ENCODE data around the gene CAPN2. TPM values are rescaled to one million over a fixed set of nuclear protein-coding genes. Genes with fewer than 3 reads are reported as not detected.
"Not testable (repeated sequence)": the region's sequence is repeated elsewhere in the genome, so short reads cannot be mapped to it uniquely, and the experiment has no call there.

CAPN2 gene
- total RNA-seq, 1 donor from 2014 or later = 271 TPM

DNA sequence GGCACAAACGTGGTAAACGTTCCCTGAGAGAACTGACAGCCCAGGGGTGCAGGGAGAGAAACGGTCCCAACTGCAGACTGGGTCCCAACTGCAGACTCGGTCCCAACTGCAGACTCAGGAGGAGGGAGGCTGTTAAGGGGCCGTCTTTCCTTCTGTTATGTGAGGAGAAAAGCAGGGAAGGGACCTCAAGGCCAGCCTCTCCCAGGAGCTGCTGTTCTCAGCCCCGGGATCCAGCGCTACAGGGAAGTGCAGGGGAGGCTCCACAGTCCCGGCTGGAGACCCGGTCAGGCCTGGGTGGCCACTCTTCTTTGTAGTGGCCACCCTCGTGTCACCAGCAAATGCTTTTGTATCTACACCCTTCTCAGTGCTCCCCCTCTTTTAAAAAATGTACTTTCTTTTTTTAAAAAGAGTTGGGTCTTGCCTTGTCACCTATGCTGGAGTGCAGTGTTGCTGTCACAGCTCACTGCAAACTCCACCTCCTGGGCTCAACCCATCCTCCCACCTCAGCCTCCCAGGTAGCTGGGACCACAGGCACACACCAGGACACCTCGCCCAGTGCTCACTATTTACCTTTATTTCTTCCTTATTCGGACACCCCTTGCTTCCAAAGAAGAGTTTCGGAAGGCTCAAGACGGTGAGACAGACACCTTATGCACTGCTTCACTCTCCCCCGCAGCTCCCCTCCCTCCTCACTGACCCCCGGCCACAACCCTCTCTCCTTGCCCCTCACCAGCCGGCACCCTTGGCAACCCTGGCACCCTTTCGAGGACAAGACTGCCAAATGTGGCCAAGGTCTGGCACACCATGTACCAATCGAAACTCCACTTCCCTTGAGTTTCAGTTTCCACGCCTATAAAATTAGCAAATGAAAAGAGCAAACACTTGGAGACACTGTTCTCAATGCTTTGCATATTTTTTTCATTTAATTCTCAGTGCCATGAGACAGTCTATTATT is 21.8 kb downstream of the CAPN2 start:
- DNase-seq (ENCODE audit: extremely low spot score, unreplicated experiment) = no peak
- H3K4me1 Mint-ChIP-seq (ENCODE audit: unreplicated experiment) = peaks cover 89% of the 10 kb centered on the region
- TF ChIP-seq, protein P1, sequence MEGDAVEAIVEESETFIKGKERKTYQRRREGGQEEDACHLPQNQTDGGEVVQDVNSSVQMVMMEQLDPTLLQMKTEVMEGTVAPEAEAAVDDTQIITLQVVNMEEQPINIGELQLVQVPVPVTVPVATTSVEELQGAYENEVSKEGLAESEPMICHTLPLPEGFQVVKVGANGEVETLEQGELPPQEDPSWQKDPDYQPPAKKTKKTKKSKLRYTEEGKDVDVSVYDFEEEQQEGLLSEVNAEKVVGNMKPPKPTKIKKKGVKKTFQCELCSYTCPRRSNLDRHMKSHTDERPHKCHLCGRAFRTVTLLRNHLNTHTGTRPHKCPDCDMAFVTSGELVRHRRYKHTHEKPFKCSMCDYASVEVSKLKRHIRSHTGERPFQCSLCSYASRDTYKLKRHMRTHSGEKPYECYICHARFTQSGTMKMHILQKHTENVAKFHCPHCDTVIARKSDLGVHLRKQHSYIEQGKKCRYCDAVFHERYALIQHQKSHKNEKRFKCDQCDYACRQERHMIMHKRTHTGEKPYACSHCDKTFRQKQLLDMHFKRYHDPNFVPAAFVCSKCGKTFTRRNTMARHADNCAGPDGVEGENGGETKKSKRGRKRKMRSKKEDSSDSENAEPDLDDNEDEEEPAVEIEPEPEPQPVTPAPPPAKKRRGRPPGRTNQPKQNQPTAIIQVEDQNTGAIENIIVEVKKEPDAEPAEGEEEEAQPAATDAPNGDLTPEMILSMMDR (IDR thresholded peaks at IDR 0.05) = no peak
- H3K27me3 Mint-ChIP-seq (ENCODE audit: unreplicated experiment) = no peaks in the 10 kb centered on the region
- H3K36me3 Mint-ChIP-seq (ENCODE audit: unreplicated experiment) = peaks cover 4% of the 10 kb centered on the region
- peak overlapping the region; percentile 55 for H3K4me3 Mint-ChIP-seq (ENCODE audit: unreplicated experiment)
- H3K9me3 Mint-ChIP-seq (ENCODE audit: unreplicated experiment) = no peaks in the 10 kb centered on the region
- H3K27ac Mint-ChIP-seq (ENCODE audit: unreplicated experiment) = peak overlapping the region; percentile 98

DNA sequence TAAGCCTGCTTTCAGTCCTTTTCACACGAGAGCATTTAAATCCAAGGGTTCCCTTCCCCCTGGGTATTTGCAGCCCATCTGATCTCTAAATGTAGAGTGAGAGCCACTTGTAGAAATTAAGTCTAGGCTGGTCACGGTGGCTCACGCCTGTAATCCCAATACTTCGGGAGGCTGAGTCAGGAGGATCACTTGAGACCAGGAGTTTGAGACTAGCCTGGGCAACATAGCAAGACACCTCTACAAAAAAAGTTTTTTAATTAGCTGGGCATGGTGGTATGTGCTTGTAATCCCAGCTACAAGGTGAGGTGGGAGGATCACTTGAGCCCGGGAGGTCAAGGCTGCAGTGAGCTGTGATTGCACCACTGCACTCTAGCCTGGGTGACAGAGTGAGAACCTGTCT is 24.3 kb downstream of the CAPN2 start:
- not testable (repeated sequence) for H3K4me3 Mint-ChIP-seq (ENCODE audit: unreplicated experiment); DNase-seq (ENCODE audit: extremely low spot score, unreplicated experiment); H3K27me3 Mint-ChIP-seq (ENCODE audit: unreplicated experiment); H3K9me3 Mint-ChIP-seq (ENCODE audit: unreplicated experiment); H3K36me3 Mint-ChIP-seq (ENCODE audit: unreplicated experiment)
- Mint-ChIP-seq H3K4me1 (ENCODE audit: unreplicated experiment) (peaks cover 83% of the 10 kb centered on the region), H3K27ac (ENCODE audit: unreplicated experiment) (peak overlapping the region; percentile 94)

DNA sequence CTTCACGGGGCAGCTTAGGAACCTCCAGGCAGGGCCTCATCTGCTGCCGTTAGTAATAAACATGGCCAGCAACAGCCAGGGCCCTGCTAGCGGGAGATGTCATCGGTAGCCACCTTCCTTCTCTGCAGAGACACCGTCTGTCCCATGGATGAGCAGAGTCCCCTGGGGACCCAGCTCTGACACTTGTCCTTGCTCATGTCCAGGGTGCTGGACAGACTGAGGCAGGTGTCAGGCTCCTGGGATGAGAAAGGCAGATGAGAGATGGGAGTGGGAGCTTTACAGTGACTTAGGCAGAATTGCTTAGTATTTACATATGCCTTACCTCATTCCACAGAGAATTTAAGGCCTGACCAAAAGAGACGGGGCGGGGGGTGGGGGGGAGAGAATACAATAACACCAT is 25.0 kb downstream of the CAPN2 start:
- Mint-ChIP-seq H3K4me1 (ENCODE audit: unreplicated experiment) (peaks cover 81% of the 10 kb centered on the region), H3K9me3 (ENCODE audit: unreplicated experiment) (no peaks in the 10 kb centered on the region), H3K27me3 (ENCODE audit: unreplicated experiment) (no peaks in the 10 kb centered on the region), H3K27ac (ENCODE audit: unreplicated experiment) (peak overlapping the region; percentile 94), H3K36me3 (ENCODE audit: unreplicated experiment) (peaks cover 7% of the 10 kb centered on the region), H3K4me3 (ENCODE audit: unreplicated experiment) (peak overlapping the region; percentile 22)
- no peak for DNase-seq (ENCODE audit: extremely low spot score, unreplicated experiment)
- TF ChIP-seq, protein P1 (IDR thresholded peaks at IDR 0.05) = no peak

DNA sequence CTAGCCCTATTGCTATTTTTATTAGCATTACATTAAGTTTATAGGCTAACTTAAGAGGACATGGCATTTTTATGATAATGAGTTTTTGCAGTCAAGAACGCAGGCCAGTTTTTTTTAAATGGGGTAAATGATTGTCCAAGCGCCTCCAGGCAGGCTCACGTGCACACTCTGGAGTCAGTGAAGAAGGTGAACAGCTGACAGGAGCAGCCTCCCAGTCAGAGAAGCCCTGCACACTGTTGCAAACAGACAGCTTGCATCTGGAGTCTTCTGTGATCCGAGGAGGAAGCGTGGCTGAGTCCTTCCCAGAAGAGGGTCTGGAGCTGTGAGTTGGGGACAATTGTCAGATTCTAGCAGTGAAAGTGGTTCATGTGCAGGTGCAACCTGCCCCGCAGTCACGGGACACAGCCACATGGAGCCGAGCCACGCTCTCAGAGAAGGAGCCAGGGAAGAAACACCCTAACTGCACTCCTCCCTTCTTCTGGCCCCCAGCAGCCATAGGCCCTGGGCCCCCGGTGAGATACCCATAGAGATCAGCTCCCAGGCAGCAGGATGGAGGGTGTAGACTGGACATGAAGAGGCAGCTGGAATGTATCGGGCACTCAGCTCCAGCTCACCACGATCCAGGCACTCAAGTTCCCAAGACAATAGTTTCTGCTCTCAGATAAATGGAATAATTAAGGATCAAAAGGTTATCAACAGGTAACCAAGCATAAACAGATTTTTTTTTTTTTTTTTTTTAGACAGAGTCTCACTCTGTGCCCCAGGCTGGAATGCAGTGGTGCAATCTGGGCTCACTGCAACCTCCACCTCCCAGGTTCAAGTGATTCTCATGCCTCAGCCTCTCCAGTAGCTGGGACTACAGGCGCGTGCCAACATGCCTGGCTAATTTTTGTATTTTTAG is 26.4 kb downstream of the CAPN2 start:
- peak overlapping the region; percentile 36 for H3K4me3 Mint-ChIP-seq (ENCODE audit: unreplicated experiment)
- no peaks in the 10 kb centered on the region for H3K27me3 Mint-ChIP-seq (ENCODE audit: unreplicated experiment)
- peaks cover 12% of the 10 kb centered on the region for H3K36me3 Mint-ChIP-seq (ENCODE audit: unreplicated experiment)
- DNase-seq (ENCODE audit: extremely low spot score, unreplicated experiment) = no peak
- peak overlapping the region; percentile 94 for H3K27ac Mint-ChIP-seq (ENCODE audit: unreplicated experiment)
- TF ChIP-seq, protein P1 (IDR thresholded peaks at IDR 0.05) = no peak
- H3K9me3 Mint-ChIP-seq (ENCODE audit: unreplicated experiment) = no peaks in the 10 kb centered on the region
- H3K4me1 Mint-ChIP-seq (ENCODE audit: unreplicated experiment) = peaks cover 80% of the 10 kb centered on the region

DNA sequence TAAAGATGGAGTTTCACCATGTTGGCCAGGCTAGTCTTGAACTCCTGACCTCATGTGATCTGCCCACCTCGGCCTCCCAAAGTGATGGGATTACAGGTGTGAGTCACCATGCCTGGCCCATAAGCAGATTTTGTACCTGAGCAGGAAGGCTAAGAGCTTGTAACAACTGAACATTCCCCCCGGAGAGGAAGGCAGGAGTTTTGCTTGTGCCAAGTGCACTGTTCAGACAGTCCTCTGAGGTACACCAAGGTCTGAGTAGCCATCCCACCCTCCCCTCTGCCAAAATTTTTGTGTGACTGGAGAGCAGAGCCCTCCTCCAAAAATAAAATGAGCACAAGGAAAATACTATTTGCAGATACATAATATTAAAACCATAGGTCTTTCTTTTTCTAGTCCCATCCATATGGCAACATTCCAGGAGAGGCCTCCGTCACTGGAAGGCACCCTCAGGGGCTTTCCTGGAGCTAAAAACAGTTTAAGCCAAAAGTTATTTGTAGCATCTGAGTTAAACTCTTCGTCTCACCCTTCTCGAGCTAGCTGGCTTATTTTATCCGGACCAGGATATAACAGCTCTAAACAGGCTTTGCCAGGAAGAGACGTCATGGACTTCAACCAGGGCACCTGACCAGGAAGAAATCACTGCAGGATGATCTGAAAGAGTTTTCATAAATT is 27.2 kb downstream of the CAPN2 start:
- H3K36me3 Mint-ChIP-seq (ENCODE audit: unreplicated experiment) = peaks cover 15% of the 10 kb centered on the region
- peak overlapping the region; percentile 94 for H3K27ac Mint-ChIP-seq (ENCODE audit: unreplicated experiment)
- peaks cover 78% of the 10 kb centered on the region for H3K4me1 Mint-ChIP-seq (ENCODE audit: unreplicated experiment)
- no peaks in the 10 kb centered on the region for H3K9me3 Mint-ChIP-seq (ENCODE audit: unreplicated experiment)
- no peak overlapping the region for H3K4me3 Mint-ChIP-seq (ENCODE audit: unreplicated experiment)
- TF ChIP-seq, protein P1 (IDR thresholded peaks at IDR 0.05) = no peak
- H3K27me3 Mint-ChIP-seq (ENCODE audit: unreplicated experiment) = no peaks in the 10 kb centered on the region
- DNase-seq (ENCODE audit: extremely low spot score, unreplicated experiment) = no peak

DNA sequence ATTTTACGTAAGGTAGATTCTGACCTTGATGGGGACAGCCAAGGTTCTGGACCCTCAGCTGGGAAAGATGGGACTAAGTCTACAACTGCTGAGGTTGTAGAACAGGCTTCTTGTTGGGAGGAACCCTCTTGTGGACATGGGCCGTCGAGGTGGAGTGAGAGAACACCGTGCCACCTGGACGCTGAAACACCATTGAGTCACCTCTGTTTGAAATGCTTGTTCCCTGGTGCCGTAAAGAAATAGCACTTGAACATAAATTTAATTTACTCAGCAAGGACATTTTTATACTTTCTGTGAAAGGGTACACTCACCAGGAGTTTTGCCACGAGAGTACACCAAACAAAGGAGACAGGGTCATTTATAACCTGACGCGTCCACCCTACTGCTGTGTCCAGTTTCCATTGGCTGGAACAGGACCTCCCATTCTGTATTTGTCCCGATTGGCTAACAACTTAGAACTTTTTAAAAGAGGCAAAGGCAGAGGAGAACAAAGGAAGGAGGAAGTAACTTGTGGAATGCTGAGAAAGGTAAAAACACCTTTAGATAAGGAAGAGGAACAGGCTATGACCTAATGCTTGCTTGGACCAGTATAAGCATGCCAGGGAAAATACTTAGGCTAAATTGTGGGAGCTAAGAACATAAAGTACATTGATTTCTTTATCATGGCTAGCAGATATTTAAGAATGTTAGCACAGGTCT is 27.8 kb downstream of the CAPN2 start:
- Mint-ChIP-seq H3K27ac (ENCODE audit: unreplicated experiment) (peak overlapping the region; percentile 94), H3K4me1 (ENCODE audit: unreplicated experiment) (peaks cover 72% of the 10 kb centered on the region), H3K36me3 (ENCODE audit: unreplicated experiment) (peaks cover 16% of the 10 kb centered on the region)
- DNase-seq (ENCODE audit: extremely low spot score, unreplicated experiment); H3K4me3 Mint-ChIP-seq (ENCODE audit: unreplicated experiment); H3K9me3 Mint-ChIP-seq (ENCODE audit: unreplicated experiment); H3K27me3 Mint-ChIP-seq (ENCODE audit: unreplicated experiment): not testable (repeated sequence)

Data from osteocyte (in vitro differentiated cells).